Measurements from ENCODE around the gene MBOAT2. TPM values are rescaled to one million over a fixed set of nuclear protein-coding genes. Genes with fewer than 3 reads are reported as not detected.

MBOAT2 gene
- total and polyA plus RNA-seq, 11 donors = 4.5 to 34.9 (median 16.1) TPM

GRCh38 chr2:8998418-8999101, 4.9 kb downstream of the MBOAT2 start:
- H3K4me3 ChIP-seq = no peak overlapping the region
- peaks cover 0 to 18% (median 2%) of the 10 kb centered on the region in 12 donors for H3K4me1 ChIP-seq
- no peak for ATAC-seq
- WGBS, 4 donors = 86 to 87% (median 87%) methylated on average over 9 of the region's 9 CpGs
- no peaks in the 10 kb centered on the region for H3K9me3 ChIP-seq
- no peaks in the 10 kb centered on the region for H3K36me3 ChIP-seq
- no peak overlapping the region for H3K27ac ChIP-seq
- no peak for TF ChIP-seq POLR2A (IDR thresholded peaks at IDR 0.05)
- TF ChIP-seq CTCF (IDR thresholded peaks at IDR 0.05) = no peak
- DNase-seq = no peak
- intact Hi-C loops (cut with DNase I) = no loop called here
- no peaks in the 10 kb centered on the region for H3K27me3 ChIP-seq

GRCh38 chr2:8997631-8998030, 5.9 kb downstream of the MBOAT2 start:
- no peak for ATAC-seq
- no peak for DNase-seq
- H3K4me1 ChIP-seq = peaks cover 0 to 13% (median under 1%) of the 10 kb centered on the region in 12 donors
- H3K4me3 ChIP-seq = no peak overlapping the region
- intact Hi-C loops (cut with DNase I) = no loop called here
- no peaks in the 10 kb centered on the region for H3K27me3 ChIP-seq
- no peak for TF ChIP-seq CTCF (IDR thresholded peaks at IDR 0.05)
- H3K27ac ChIP-seq = no peak overlapping the region
- no peaks in the 10 kb centered on the region for H3K9me3 ChIP-seq
- H3K36me3 ChIP-seq = no peaks in the 10 kb centered on the region
- WGBS, 4 donors = 58 to 85% (median 79%) methylated on average over 2 of the region's 2 CpGs

- Histone ChIP-seq H3K4me1 (peaks cover 0 to 8% (median 0%) of the 10 kb centered on the region in 12 donors), H3K9me3 (no peaks in the 10 kb centered on the region), H3K36me3 (no peaks in the 10 kb centered on the region), H3K27ac (no peak overlapping the region), H3K27me3 (no peaks in the 10 kb centered on the region), H3K4me3 (no peak overlapping the region)
- ATAC-seq (no peak), DNase-seq (no peak)
- intact Hi-C loops (cut with DNase I) = no loop called here
- 94 to 97% (median 94%) methylated on average over 5 of the region's 5 CpGs for WGBS, 4 donors
- no peak for TF ChIP-seq POLR2A (IDR thresholded peaks at IDR 0.05)
- no peak for TF ChIP-seq CTCF (IDR thresholded peaks at IDR 0.05)
Measured at GRCh38 chr2:8997108-8997507, 6.4 kb downstream of the MBOAT2 start.

GRCh38 chr2:8996006-8996405, 7.5 kb downstream of the MBOAT2 start:
- 76 to 86% (median 82%) methylated on average over 4 of the region's 4 CpGs for WGBS, 4 donors

More at GRCh38 chr2:8996006-8996405, 7.5 kb downstream of the MBOAT2 start:
- DNase-seq = no peak
- H3K9me3 ChIP-seq = no peaks in the 10 kb centered on the region
- H3K36me3 ChIP-seq = no peaks in the 10 kb centered on the region
- no peak overlapping the region for H3K4me3 ChIP-seq
- intact Hi-C loops (cut with DNase I) = no loop called here
- ATAC-seq = no peak
- H3K4me1 ChIP-seq = peaks cover 0 to 7% (median 0%) of the 10 kb centered on the region in 12 donors
- no peak overlapping the region for H3K27ac ChIP-seq
- TF ChIP-seq CTCF (IDR thresholded peaks at IDR 0.05) (no peak), POLR2A (IDR thresholded peaks at IDR 0.05) (no peak)
- no peaks in the 10 kb centered on the region for H3K27me3 ChIP-seq
